Kidney (tissue), 14 donors: ENCODE data around the gene EPAS1. TPM values are rescaled to one million over a fixed set of nuclear protein-coding genes. Genes with fewer than 3 reads are reported as not detected.
A peak's percentile ranks its signal among the peaks of the same experiment; 100 is the strongest.

Experiments
- DNase-seq, 5 donors: peaks; one replicate each; pipeline ENCODE4 v3.0.0-alpha.2; 2013 to 2020
- FAIRE-seq: peaks from 2 replicates; lab custom pipeline; 2012; peaks lifted over from hg19 to GRCh38; lab: Jason Lieb, UNC
- H3K27ac ChIP-seq, 2 donors: one replicate each; pipeline ENCODE4 v1.7.0; 2013; ENCODE audit warnings: low read depth in 2 of 2, low read length in 2 of 2, inconsistent platforms in 1 of 2
- H3K27me3 ChIP-seq: one replicate; pipeline ENCODE4 v1.7.1; 2013; ENCODE audit warnings: low read length, inconsistent platforms; ENCODE audit not compliant: control insufficient read depth, insufficient read depth
- H3K36me3 ChIP-seq, 3 donors: one replicate each; pipeline versions ENCODE4 v1.7.0 to v1.7.1; 2013; ENCODE audit warnings: low read length in 3 of 3, control low read depth in 1 of 3, inconsistent platforms in 1 of 3; ENCODE audit not compliant: insufficient read depth in 3 of 3, control insufficient read depth in 2 of 3
- H3K4me1 ChIP-seq, 3 donors: one replicate each; pipeline versions ENCODE4 v1.7.0 to v1.7.1; 2013; ENCODE audit warnings: low read length in 3 of 3, inconsistent platforms in 1 of 3, low read depth in 1 of 3; ENCODE audit not compliant: control insufficient read depth in 2 of 3, insufficient read depth in 2 of 3
- H3K4me3 ChIP-seq, 3 donors: one replicate each; pipeline versions ENCODE4 v1.7.0 to v1.8.1; 2013; ENCODE audit warnings: low read length in 3 of 3, control low read depth in 1 of 3, inconsistent platforms in 1 of 3
- H3K9ac ChIP-seq, 3 donors: one replicate each; pipeline versions ENCODE4 v1.7.0 to v1.7.1; 2013; ENCODE audit warnings: low read length in 3 of 3, control low read depth in 1 of 3, inconsistent platforms in 1 of 3
- H3K9me3 ChIP-seq, 3 donors: one replicate each; pipeline versions ENCODE4 v1.7.0 to v1.7.1; 2013; ENCODE audit warnings: low read length in 3 of 3, control low read depth in 1 of 3, inconsistent platforms in 1 of 3; ENCODE audit not compliant: control insufficient read depth in 2 of 3, insufficient read depth in 1 of 3
- CTCF ChIP-seq: IDR thresholded peaks from 3 replicates; pipeline ENCODE4 v1.5.1; 2012; ENCODE audit warnings: mild to moderate bottlenecking, moderate library complexity, borderline replicate concordance; ENCODE audit not compliant: insufficient read depth; ENCODE audit errors: extremely low read depth
- intact Hi-C: fragments of 100-400 bp; cut with DNase I; formaldehyde crosslinking; loops from one replicate; pipeline ENCODE4 v1.11.1; 2022
- polyA plus RNA-seq: library from polyadenylated mRNA; stranded (reverse); fragments of 350-450 nt; fragmentation: Illumina TruSeq; extraction: RNeasy Lipid Tissue Mini Kit (QIAGEN cat#74804); gene quantifications from one replicate; pipeline ENCODE4 v1.2.3, GENCODE V29; 2014; ENCODE audit warnings: low read depth, low replicate concordance; ENCODE audit not compliant: insufficient read depth
- total RNA-seq: library from RNA; stranded (reverse); fragmentation: NEBNext Ultra II Directional; extraction: Animal tissue kit (Norgen Biotek cat#: 25700); gene quantifications from one replicate; pipeline ENCODE4 v1.2.1, GENCODE V29; 2021
- donor health status: control.
- donor health status: control.
- donor health status: control.
- donor health status: control.
- donor health status: control.
- donor health status: DM: yes; HTN: yes; CAD: no.
- donor health status: Normal renal cell carcinoma (clear cell type).

The EPAS1 gene
- total and polyA plus RNA-seq, 2 donors from 2014 or later: 142 to 398 TPM

DNA sequence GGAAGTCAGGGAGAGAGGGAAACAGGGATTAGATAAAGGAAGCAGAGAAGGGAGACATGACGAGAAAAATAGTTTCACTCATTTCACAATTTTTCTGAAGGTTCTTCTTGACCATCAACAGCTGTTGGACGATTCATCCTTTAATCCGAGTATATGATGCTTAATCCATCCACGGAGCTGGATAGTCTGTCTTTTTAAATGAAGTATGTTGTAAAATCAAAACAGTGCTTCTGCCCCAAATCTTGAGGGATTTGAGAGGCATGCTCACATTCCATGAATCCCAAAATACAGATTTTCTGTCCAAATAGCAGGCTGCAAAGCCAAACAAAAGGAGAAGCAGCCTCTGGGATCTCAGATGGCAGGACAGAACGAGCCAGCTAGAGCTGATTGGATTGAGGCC is 47.5 kb downstream of the EPAS1 start:
- peaks cover 0 to 18% (median 4%) of the 10 kb centered on the region in 3 donors for H3K36me3 ChIP-seq
- H3K27ac ChIP-seq: no peak overlapping the region
- TF ChIP-seq CTCF: no peak
- intact Hi-C loops: no loop called here
- H3K4me1 ChIP-seq: peaks cover 0 to 47% (median 36%) of the 10 kb centered on the region in 3 donors
- H3K4me3 ChIP-seq: no peak overlapping the region
- no peak overlapping the region for H3K9ac ChIP-seq
- H3K27me3 ChIP-seq: no peaks in the 10 kb centered on the region
- H3K9me3 ChIP-seq: no peaks in the 10 kb centered on the region
- DNase-seq (no peak), FAIRE-seq (no peak)

DNA sequence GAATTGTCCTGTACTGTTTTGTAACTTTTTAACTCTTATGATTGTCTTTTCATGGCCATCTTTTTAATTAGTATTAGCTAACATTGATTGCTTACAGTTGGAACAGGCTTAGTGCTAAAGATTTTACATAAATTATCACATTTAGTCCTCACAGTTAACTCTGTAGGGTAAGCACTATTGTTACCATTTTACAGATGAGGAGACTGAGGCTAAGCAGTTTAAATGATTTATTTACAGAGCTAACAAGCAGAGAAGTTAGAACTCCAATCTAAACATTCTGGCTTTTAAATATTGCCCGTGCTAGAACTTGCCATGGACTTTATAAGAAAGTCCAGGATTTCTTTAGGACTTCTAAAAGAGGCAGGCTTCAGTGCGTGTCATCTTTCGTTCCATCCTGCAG is 48.6 kb downstream of the EPAS1 start:
- no peaks in the 10 kb centered on the region for H3K27me3 ChIP-seq
- intact Hi-C loops: no loop called here
- peaks cover 0 to 24% (median 6%) of the 10 kb centered on the region in 3 donors for H3K36me3 ChIP-seq
- H3K27ac ChIP-seq: no peak overlapping the region
- FAIRE-seq (no peak), DNase-seq (no peak)
- no peak overlapping the region for H3K4me3 ChIP-seq
- TF ChIP-seq CTCF: no peak
- no peak overlapping the region for H3K9ac ChIP-seq
- H3K9me3 ChIP-seq: no peaks in the 10 kb centered on the region
- H3K4me1 ChIP-seq: peaks cover 0 to 45% (median 37%) of the 10 kb centered on the region in 3 donors

DNA sequence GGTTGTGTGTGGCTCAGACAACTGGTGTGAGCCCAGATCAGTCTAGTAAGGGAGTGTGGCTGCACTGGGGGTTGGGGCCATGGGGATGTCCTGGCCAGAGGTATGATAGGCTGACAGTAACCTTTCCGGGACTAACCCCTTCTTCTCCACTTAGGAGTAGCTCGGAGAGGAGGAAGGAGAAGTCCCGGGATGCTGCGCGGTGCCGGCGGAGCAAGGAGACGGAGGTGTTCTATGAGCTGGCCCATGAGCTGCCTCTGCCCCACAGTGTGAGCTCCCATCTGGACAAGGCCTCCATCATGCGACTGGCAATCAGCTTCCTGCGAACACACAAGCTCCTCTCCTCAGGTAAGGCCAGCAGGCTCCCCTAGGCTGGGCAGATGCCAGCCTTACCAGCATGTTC is 49.5 kb downstream of the EPAS1 start:
- H3K4me3 ChIP-seq: no peak overlapping the region
- TF ChIP-seq CTCF: no peak
- peak overlapping the region in 1 of 2 donors; percentile 26 for H3K27ac ChIP-seq
- no peak overlapping the region for H3K9ac ChIP-seq
- peaks cover 0 to 30% (median 11%) of the 10 kb centered on the region in 3 donors for H3K36me3 ChIP-seq
- intact Hi-C loops: no loop called here
- DNase-seq: no peak
- peaks cover 0 to 48% (median 45%) of the 10 kb centered on the region in 3 donors for H3K4me1 ChIP-seq
- H3K27me3 ChIP-seq: no peaks in the 10 kb centered on the region
- no peaks in the 10 kb centered on the region for H3K9me3 ChIP-seq
- no peak for FAIRE-seq
